AML-193 (cell line): ENCODE measurements around the gene WFIKKN2.
"Not testable (repeated sequence)": the region's sequence is repeated elsewhere in the genome, so short reads cannot be mapped to it uniquely, and the experiment has no call there.

Source experiments
- DNase-seq, 2 experiments: peaks; one replicate each; lab custom pipeline; 2025; lab: John Stamatoyannopoulos, UW

The WFIKKN2 gene

GRCh38 chr17:50855708-50856330, 20.4 kb downstream of the WFIKKN2 start:
- no peak for DNase-seq

- no peak for DNase-seq
Observed at GRCh38 chr17:50856431-50856830, 21.0 kb downstream of the WFIKKN2 start.

DNA sequence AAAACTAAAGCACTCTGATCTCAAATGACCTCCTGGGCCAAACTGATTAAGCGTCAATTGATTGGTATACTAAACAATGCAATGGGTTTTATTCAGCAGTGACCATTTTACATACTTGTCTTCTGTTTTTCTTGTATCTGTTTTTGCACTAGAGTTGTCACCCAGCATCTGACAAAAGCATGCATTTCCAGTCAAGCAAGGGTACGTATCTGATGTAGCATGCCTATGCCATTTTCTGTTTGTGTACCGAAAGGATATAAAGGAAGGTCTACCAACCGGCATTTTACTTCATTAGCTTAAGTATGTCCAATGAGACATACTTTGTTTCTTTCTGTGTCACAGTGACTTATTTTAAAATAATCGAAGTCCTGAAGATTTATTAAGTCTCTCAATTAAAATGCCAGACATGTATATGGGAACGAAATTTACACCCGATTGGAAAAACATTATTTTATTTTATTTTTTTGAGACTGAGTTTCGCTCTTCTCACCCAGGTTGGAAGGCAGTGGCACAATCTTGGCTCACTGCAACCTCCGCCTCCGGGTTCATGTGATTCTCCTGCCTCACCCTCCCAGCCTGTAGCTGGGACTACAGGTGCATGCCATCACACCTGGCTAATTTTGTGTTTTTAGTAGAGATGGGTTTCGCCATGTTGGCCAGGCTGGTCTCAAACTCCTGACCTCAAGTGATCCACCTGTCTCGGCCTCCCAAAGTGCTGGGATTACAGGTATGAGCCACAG, 23.3 kb downstream of the WFIKKN2 start:
- DNase-seq, result no peak

DNA sequence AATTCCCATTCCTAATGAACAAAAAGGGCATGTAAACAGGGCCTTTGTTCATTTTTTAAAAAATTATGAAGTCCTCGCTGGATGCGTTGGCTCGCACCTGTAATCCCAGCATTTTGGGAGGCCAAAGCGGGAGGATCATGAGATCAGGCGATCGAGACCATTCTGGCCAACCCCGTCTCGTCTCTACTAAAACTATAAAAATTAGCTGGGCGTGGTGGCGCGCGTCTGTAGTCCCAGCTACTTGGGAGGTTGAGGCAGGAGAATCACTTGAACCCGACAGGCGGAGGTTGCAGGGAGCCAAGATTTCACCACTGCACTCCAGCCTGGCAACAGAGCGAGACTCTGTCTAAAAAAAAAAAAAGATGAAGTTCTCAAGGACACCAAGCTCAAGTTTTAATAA, 24.3 kb downstream of the WFIKKN2 start:
- DNase-seq, result not testable (repeated sequence)

DNA sequence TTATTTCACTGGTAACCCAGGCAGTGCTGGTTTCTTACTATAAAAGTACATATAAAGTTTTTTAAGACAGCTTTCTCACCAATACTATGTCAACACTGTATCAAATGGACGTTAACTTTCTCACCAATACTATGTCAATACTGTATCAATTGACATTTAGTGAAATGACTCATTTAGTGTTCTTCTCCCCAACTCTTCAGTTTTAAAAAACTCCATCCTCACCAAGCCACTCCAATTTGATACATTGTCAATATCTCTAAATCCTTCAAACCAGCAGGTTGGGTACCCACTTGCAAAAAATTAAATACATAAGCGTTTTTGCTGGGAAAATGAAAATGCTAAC, 25.9 kb downstream of the WFIKKN2 start:
- no peak for DNase-seq

DNA sequence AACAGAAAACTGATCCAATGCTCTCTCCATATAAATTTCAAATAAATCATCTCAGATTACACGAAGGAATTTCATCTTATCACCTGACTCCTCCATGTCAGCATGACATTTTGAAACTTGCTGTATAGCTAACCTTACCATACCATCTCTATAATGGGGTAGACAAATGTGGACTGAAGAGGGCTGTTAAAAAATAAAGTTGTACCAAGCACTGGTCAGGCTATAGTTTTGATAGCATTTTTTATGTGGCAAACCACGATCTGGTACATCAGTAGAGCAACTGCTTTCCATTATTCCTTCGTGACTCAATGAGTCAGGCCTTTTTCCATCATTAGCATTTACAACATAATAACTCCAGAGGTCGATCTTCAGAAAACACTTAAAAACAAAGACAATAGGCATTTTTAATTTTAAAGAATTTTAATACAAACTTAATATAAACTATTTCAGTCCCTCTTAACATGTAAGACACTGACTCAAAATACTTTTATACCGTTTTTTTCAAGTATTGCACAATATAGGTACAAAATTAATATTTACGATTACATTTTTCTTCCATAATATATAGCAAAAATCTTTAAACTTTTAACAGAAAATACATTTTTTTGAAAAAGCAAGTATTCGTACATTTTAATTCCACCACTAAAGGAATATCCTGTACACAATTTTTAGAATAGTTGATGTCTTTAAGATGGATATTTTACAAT, 26.6 kb downstream of the WFIKKN2 start:
- DNase-seq, result no peak

GRCh38 chr17:50863221-50863843, 27.9 kb downstream of the WFIKKN2 start:
- DNase-seq, result peak; percentile 68 to 77

GRCh38 chr17:50863931-50864330, 28.5 kb downstream of the WFIKKN2 start:
- DNase-seq, result no peak

- DNase-seq, result no peak
Observed at GRCh38 chr17:50864747-50865059, 29.3 kb downstream of the WFIKKN2 start.

DNA sequence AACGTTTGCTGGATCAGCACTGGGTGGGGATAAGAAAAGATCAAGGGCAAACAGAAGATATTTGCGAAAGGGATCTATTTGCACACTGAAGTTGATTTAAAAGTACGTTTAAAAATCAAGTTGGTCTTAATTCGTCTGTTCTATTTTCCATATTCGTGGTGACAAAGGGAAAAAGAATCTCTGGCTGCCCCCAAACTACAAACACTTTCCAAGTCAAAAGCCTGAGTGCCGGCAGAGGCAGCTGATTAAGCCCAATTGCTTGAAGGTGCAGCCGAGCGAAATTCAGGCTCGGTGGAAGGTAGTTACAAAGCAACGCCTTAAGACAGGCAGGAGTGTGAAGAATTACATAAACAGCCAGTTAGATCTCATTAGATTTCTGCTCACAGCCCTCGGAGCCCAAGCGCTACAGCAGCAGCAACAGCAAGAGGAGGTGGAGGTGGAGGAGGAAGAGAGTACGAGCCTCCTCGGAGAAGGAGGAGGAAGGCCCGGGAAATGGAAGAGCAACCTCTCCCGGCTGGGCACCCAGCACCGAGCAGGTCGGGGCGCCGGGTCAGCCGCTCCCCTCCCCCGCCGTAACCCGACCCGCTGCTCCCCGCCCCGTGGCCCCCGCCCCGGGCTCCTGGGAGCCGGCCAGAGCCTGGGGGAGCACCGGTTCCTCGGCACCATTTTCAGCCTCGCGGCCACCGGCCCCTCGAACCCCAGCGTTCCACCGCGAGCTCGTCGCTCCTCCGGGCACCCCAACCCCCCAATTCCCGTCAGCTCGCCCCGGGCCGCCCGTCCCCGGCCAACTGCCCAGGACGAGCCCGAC, 29.9 kb downstream of the WFIKKN2 start:
- peak; percentile 50 to 58 for DNase-seq

DNA sequence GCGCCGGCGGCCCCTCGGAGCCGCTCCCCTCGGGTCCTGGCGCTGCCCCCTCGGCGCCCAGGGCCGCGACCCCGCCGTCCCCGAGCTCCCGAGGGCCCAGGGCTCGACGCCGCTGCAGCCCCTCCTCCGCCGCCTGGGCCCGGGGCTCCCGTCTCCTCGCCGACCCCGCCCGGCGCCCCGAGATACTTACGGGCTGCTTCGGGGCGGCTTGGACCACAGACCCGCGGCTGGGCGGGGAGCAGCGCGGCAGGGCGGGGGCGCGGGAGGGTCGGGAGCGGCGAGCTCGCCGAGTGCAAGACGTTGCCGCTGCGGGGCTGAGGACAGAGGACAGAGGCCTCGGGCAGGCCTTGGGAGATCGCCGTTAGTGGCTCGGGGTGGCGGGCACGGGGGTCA, 30.5 kb downstream of the WFIKKN2 start:
- no peak for DNase-seq

DNA sequence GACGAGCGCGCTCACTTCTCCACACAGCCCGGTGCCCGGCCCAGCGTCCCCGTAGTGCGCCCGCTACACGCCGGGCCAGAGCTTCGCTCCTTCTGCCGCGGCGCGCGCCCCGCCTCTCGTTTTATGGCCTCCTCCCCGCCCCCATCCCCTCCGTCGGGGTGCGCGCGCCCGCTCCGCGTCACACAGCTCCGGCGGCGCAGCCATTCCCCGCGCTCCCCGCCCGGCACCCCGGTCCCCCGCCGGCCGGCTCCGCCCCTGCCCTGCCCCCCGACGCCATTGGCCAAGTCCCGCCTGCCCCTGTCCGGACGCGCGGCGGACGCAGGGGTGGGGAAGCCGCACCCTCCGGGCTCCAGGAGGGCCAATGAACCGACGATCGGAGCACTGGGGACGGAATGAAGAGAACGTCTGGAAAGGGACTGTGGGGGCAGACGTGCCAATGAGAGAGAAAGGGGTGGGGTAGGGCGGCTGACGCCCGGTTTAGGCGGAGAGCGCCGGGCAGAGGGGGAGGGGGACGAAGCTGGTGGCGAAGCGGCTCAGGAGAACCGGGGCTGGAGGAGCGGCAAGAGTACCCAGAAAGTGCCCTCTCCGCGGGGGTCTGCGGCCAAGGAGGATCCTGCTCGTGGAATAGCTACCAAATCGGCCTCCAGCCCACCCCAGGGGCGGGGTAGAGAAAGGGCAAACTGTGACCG, 31.0 kb downstream of the WFIKKN2 start, which contains the start of gene TOB1:
Gene TOB1 (minus strand): TSS at position 94 of the 689 bp plus-strand sequence. CDS start 2,337 bp downstream, outside the sequence.
- peak; percentile 94 to 99 for DNase-seq

- DNase-seq, result peak; percentile 70
Observed at GRCh38 chr17:50866950-50867362, 31.6 kb downstream of the WFIKKN2 start.

GRCh38 chr17:50867363-50868139, 32.2 kb downstream of the WFIKKN2 start:
- DNase-seq, result peak; percentile 99

- DNase-seq, result no peak
Observed at GRCh38 chr17:50868140-50868438, 32.7 kb downstream of the WFIKKN2 start.

GRCh38 chr17:50868602-50869001, 33.2 kb downstream of the WFIKKN2 start:
- DNase-seq, result no peak

GRCh38 chr17:50871364-50871763, 36.0 kb downstream of the WFIKKN2 start:
- peak; percentile 18 to 30 for DNase-seq

GRCh38 chr17:50871898-50872297, 36.5 kb downstream of the WFIKKN2 start:
- no peak for DNase-seq

- DNase-seq, result peak; percentile 70 to 73
Observed at GRCh38 chr17:50872710-50873424, 37.5 kb downstream of the WFIKKN2 start.

GRCh38 chr17:50875074-50875473, 39.7 kb downstream of the WFIKKN2 start:
- no peak for DNase-seq
